ENCODE data around the gene CSF3.

- TF ChIP-seq POLR2A (IDR thresholded peaks at IDR 0.05; ENCODE audit: low read depth, low read length) (no peak), POLR2AphosphoS5 (IDR thresholded peaks at IDR 0.05; ENCODE audit: low read depth, low read length) (no peak), TAF1 (IDR thresholded peaks at IDR 0.05; ENCODE audit: borderline replicate concordance, low read depth, low read length) (no peak)
Observed at GRCh38 chr17:40005520-40005919, 9.7 kb upstream of the CSF3 start.
